Limb (tissue), 2 donors: ENCODE measurements around the gene LRPAP1.
"Not testable (repeated sequence)": the region's sequence is repeated elsewhere in the genome, so short reads cannot be mapped to it uniquely, and the experiment has no call there.

Experiments used
- DNase-seq, 2 donors: peaks; one replicate each; pipeline ENCODE4 v3.0.0-alpha.2; 2016; ENCODE audit errors: extremely low spot score in 2 of 2

Gene LRPAP1

GRCh38 chr4:3519468-3520264 lies 12.6 kb downstream of the LRPAP1 start:
- DNase-seq = no peak

GRCh38 chr4:3518941-3519340 lies 13.3 kb downstream of the LRPAP1 start:
- no peak for DNase-seq

- no peak for DNase-seq
Observed at GRCh38 chr4:3518511-3518880, 13.7 kb downstream of the LRPAP1 start.

- DNase-seq = no peak
Observed at GRCh38 chr4:3517731-3518510, 14.3 kb downstream of the LRPAP1 start.

GRCh38 chr4:3516836-3517730 lies 15.1 kb downstream of the LRPAP1 start:
- no peak for DNase-seq

GRCh38 chr4:3516061-3516835 lies 16.0 kb downstream of the LRPAP1 start:
- no peak for DNase-seq

GRCh38 chr4:3515646-3516045 lies 16.6 kb downstream of the LRPAP1 start:
- DNase-seq = no peak

- DNase-seq = no peak
Observed at GRCh38 chr4:3514806-3515501, 17.3 kb downstream of the LRPAP1 start.

GRCh38 chr4:3514221-3514780 lies 17.9 kb downstream of the LRPAP1 start:
- DNase-seq = no peak

GRCh38 chr4:3513807-3514206 lies 18.4 kb downstream of the LRPAP1 start:
- DNase-seq = no peak

GRCh38 chr4:3512719-3513118 lies 19.5 kb downstream of the LRPAP1 start:
- no peak for DNase-seq

- DNase-seq = no peak
Observed at GRCh38 chr4:3512279-3512678, 19.9 kb downstream of the LRPAP1 start.

- DNase-seq = not testable (repeated sequence)
Observed at GRCh38 chr4:3511601-3512000, 20.6 kb downstream of the LRPAP1 start.

GRCh38 chr4:3511187-3511586 lies 21.0 kb downstream of the LRPAP1 start:
- no peak for DNase-seq

- no peak for DNase-seq
Observed at GRCh38 chr4:3510481-3510880, 21.7 kb downstream of the LRPAP1 start.

GRCh38 chr4:3508542-3508941 lies 23.7 kb downstream of the LRPAP1 start:
- no peak for DNase-seq

- DNase-seq = no peak
Observed at GRCh38 chr4:3505231-3505630, 27.0 kb downstream of the LRPAP1 start.

GRCh38 chr4:3502941-3503936 lies 29.0 kb downstream of the LRPAP1 start:
- DNase-seq = no peak
